Effector memory CD4-positive, alpha-beta T cell (primary cell): Measurements from ENCODE around the gene KRT8.
A peak's percentile ranks its signal among the peaks of the same experiment; 100 is the strongest.
"Not testable (repeated sequence)": the region's sequence is repeated elsewhere in the genome, so short reads cannot be mapped to it uniquely, and the experiment has no call there.

Experiments
- DNase-seq, 3 donors: peaks; one replicate each; pipeline ENCODE4 v3.0.0-alpha.2; 2020
- H3K27ac ChIP-seq: 2 replicates; pipeline ENCODE4 v1.7.0; 2013; ENCODE audit warnings: mild to moderate bottlenecking, low read length, moderate library complexity; ENCODE audit not compliant: insufficient read depth, poor library complexity, severe bottlenecking
- H3K27me3 ChIP-seq: replicated peaks from 2 replicates; pipeline ENCODE4 v1.7.0; 2013; ENCODE audit warnings: mild to moderate bottlenecking, low read length; ENCODE audit not compliant: insufficient read depth, control insufficient read depth, poor library complexity, severe bottlenecking
- H3K36me3 ChIP-seq: 2 replicates; pipeline ENCODE4 v1.7.0; 2013; ENCODE audit warnings: mild to moderate bottlenecking, low read length, moderate library complexity; ENCODE audit not compliant: control insufficient read depth, insufficient read depth
- H3K4me1 ChIP-seq: 2 replicates; pipeline ENCODE4 v1.7.0; 2013; ENCODE audit warnings: low read length, mild to moderate bottlenecking; ENCODE audit not compliant: control insufficient read depth, insufficient read depth, poor library complexity, severe bottlenecking
- H3K4me3 ChIP-seq: 2 replicates; pipeline ENCODE4 v1.7.0; 2013; ENCODE audit warnings: low read length, low read depth, mild to moderate bottlenecking; ENCODE audit not compliant: insufficient read depth, poor library complexity, severe bottlenecking
- H3K9me3 ChIP-seq: 2 replicates; pipeline ENCODE4 v1.7.0; 2013; ENCODE audit warnings: mild to moderate bottlenecking, low read length, moderate library complexity; ENCODE audit not compliant: control insufficient read depth

Gene KRT8

DNA sequence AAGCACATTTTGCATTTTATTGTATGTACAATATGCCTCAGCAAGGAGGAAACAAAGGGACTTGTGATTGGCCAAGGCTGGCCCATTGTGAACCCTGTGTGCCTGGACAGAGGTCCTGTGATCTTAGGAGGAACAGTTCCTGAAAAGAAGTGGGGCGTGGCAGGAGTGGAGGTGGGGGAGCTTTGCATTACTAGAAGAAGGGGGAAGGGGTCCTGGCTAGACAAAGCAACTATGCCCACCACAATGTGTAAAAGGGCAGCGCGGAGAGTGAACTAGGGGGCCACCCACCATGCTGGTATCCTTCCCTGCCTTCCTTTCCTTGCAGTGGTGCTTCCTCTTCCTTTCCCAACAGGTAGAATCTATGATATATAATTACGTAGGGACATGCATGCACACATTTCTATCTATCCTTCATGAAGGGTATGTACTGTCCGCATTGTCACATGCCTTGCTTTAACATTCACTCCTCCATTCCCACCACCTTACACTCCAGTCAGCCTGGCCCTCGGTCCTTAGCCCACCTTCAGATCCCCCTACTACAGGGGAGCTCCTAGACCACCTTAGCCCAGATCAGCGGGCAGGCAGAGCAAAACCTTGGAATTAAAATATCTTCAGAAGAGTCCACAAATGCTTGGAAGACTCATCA lies 12.5 kb downstream of the KRT8 start:
- H3K36me3 ChIP-seq, result no peaks in the 10 kb centered on the region
- DNase-seq, result no peak
- no peak overlapping the region for H3K27ac ChIP-seq
- H3K27me3 ChIP-seq, result no peaks in the 10 kb centered on the region
- H3K9me3 ChIP-seq, result no peaks in the 10 kb centered on the region
- no peak overlapping the region for H3K4me3 ChIP-seq
- no peaks in the 10 kb centered on the region for H3K4me1 ChIP-seq

DNA sequence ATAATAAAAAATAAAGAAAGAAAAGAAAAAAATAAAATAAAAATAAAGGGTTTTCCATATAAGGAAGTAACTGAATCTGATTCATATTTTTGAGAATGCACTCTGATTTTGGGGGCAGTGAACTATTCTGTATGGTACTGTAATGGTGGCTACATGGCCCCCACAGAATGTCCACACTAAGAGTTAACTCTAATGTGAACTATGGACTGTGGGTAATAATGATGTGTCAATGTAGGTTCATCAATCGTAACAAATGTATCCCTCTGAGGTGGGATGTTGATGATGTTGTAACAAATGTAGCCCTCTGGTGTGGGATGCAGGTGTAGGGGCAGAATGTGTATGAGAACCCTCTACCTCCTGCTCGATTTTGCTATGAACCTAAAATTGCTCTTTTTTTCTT lies 13.8 kb downstream of the KRT8 start:
- H3K27ac ChIP-seq, result no peak overlapping the region
- H3K9me3 ChIP-seq, result no peaks in the 10 kb centered on the region
- H3K36me3 ChIP-seq, result no peaks in the 10 kb centered on the region
- H3K4me1 ChIP-seq, result no peaks in the 10 kb centered on the region
- no peak for DNase-seq
- H3K27me3 ChIP-seq, result no peaks in the 10 kb centered on the region
- no peak overlapping the region for H3K4me3 ChIP-seq

DNA sequence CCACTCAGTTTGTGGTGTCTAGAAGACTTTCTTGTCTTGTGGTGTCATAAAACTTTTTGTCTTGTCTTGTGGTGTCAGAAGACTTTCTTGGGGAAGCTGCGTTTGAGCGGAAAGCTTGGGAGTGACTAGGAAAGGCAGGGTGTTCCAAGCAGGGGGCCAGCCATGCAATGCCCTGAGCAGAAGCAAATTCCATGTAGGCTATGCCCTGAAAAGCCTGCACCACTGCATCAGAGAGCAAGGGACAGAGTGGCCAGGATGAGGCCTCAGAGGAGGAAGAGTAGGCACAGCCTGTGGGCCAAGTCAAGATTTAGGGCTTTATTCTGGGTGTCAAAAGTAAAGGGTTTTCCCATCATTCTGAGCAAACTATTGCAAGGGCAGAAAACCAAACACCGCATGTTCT lies 14.5 kb downstream of the KRT8 start:
- Histone ChIP-seq H3K4me3 (no peak overlapping the region), H3K27ac (no peak overlapping the region), H3K4me1 (no peaks in the 10 kb centered on the region), H3K27me3 (no peaks in the 10 kb centered on the region), H3K9me3 (no peaks in the 10 kb centered on the region), H3K36me3 (no peaks in the 10 kb centered on the region)
- DNase-seq, result no peak

DNA sequence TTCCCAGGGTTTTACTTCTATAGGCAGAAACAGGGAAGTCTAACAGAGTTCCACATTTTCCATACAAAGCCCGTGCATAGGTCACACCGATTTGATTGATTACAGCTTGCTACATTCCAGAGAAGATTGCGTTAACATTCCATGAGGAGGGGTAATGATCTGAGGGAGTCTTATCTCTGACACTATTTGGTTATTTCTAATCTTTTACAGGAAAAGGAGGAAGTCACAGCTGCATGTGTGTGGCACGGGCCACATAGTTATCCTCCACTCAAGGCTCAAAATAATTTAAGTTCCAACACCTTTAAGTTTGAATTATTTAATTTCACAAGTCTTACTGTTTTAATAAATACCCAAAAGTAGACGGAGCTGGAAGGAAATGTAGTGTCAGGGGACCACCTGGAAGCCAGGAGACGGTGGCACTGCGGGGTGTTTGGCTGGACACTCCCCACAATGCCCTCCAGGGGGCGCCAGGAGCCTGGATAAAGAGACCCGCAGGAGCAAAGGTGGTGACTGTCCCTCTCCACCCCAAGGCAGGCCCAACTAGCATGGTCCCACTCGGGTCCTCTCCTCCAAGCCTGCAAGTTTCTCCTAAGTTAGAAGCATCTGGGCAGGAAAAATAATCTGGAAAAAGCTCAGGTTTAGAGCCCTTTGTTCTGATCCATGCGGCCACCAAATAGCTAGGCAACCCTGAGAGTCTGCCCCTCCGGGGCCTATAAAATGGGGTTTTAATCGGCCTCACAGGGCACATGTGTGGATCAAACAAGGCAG lies 20.2 kb downstream of the KRT8 start:
- DNase-seq, result peak; percentile 43 to 65 (median 50)
- no peak overlapping the region for H3K4me3 ChIP-seq

DNA sequence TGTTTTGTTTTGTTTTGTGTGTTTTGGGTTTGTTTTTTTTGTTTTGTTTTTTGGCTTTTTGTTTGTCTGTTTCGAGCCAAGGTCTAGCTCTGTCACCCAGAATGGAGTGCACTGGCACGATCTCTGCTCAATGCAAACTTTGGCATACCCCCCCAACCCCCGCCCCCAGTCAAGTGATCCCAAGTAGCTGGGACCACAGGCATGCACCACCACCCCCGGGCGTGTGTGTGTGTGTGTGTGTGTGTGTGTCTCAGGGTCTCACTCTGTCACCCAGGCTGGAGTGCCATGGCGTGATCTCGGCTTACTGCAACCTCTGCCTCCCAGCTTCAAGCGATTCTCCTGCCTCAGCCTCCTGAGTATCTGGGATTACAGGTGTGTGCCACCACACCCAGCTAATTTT lies 24.4 kb downstream of the KRT8 start:
- not testable (repeated sequence) for H3K36me3 ChIP-seq, H3K27me3 ChIP-seq, H3K4me3 ChIP-seq, H3K27ac ChIP-seq, H3K9me3 ChIP-seq, DNase-seq, H3K4me1 ChIP-seq

More for the DNA sequence above, 20.2 kb downstream of the KRT8 start:
- Histone ChIP-seq H3K36me3 (no peaks in the 10 kb centered on the region), H3K4me1 (no peaks in the 10 kb centered on the region), H3K27ac (no peak overlapping the region), H3K9me3 (no peaks in the 10 kb centered on the region), H3K27me3 (no peaks in the 10 kb centered on the region)

DNA sequence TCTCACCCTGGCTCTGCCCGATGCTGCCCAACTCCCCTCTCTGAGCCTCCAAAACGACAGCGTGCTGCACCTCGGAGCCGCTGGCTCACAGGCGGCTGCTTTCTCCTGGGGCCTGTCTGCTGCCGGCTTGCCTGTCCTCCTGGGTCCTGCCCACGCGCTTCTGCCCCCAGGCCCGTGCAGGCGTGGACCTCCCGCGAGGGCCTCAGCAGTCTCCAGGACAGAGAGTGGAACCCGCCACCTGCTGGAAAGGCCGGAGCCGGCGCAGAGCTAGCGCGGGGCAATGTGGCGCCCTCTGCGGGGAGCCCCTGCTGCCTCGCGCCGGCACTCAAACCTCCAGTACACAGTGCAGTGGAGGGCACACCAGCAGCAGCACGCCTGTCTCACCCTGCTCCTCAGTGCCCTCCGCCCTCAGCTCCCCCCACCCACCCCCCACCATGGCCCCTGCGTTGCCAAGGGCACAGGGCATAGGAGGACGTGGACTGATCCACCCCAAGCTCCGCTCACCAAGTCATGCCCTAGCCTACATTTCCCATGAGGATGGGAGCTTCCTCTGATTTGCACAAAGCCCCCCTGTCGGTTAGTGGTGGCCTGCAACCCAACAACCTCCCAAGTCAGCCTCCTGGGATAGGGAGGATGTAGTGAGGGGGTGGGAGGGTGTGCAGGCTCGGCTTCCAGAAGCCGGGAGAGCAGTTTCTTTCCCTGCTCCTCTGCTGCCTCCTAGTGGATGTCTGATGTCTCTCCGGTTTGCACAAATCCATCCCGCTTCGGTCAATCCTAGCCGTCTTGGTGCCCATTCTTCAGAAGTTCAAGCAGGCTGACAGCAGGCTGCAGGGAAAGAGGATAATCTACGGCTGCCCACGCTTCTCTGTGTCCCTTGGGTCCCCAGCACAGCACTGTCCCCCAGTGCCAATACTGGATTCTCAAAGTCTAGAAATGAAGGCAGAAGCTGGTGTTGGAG lies 25.2 kb downstream of the KRT8 start:
- DNase-seq, result peak; percentile 24 to 47 (median 35)
- H3K4me1 ChIP-seq, result no peaks in the 10 kb centered on the region
- no peaks in the 10 kb centered on the region for H3K36me3 ChIP-seq
- H3K27ac ChIP-seq, result no peak overlapping the region
- peak overlapping the region; percentile 37 for H3K4me3 ChIP-seq
- no peaks in the 10 kb centered on the region for H3K27me3 ChIP-seq
- H3K9me3 ChIP-seq, result no peaks in the 10 kb centered on the region

DNA sequence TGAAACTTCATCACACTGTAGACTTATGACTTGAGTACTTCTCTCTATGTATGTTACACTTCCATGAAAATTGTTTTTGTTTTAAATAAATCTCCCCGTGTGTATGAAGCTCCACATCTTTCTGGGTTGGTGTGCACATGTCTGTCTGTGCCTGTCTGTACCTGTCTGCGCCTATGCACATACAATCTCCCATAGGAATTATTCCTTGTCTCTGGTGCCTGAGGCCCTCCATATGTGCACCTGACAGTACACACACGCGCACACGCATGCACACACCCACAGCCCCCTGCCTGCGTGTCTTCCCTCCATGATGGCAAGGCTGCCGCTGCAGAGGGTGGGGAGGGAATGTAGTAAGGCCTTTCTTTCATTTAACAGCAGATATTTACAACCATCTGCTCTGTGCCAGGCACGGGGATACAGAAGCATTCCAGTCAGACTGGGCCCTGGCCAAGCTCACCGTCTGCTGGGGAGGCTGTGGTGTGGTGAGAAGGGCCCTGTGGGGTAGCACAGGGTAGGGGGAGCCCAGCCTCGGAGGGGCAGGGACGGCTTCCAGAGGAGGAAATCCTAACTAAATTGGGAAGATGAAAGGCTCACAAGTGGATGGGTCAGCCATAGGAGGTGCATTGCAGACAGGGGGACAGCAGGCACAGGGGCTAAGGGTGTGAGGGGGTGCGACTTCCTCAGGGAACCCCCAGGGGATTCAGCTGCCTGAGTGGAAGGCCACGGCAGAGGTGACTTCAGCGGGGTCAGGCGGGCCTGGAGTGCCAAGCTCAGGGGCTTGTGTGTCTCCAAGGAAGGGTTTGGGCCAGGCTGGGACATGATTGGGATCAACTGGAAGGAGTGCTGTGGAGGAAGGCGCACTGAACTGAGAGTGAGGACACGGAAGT lies 26.1 kb downstream of the KRT8 start:
- no peaks in the 10 kb centered on the region for H3K9me3 ChIP-seq
- H3K36me3 ChIP-seq, result no peaks in the 10 kb centered on the region
- no peak overlapping the region for H3K27ac ChIP-seq
- no peak for DNase-seq
- no peak overlapping the region for H3K4me3 ChIP-seq
- H3K4me1 ChIP-seq, result peaks cover 2% of the 10 kb centered on the region
- H3K27me3 ChIP-seq, result no peaks in the 10 kb centered on the region

DNA sequence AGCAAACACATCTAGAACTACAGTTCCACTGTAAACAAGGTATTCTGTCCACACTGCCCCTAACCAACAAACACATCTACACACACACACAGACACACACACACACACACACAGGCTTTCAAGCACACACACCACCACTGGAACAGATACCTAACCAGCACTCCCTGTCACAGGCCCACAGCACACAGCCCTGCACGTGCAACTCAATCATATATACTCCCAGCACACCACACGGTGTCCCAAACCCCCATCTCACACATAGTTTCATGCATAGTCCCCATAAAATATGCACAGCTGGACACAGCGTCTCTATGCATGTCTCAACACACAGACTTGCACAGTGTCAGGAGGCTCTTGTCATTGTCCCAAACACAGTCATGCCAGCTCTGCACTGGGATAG lies 27.6 kb downstream of the KRT8 start:
- no peak overlapping the region for H3K4me3 ChIP-seq
- no peaks in the 10 kb centered on the region for H3K36me3 ChIP-seq
- no peak overlapping the region for H3K27ac ChIP-seq
- H3K27me3 ChIP-seq, result no peaks in the 10 kb centered on the region
- no peak for DNase-seq
- peaks cover 4% of the 10 kb centered on the region for H3K4me1 ChIP-seq
- no peaks in the 10 kb centered on the region for H3K9me3 ChIP-seq

DNA sequence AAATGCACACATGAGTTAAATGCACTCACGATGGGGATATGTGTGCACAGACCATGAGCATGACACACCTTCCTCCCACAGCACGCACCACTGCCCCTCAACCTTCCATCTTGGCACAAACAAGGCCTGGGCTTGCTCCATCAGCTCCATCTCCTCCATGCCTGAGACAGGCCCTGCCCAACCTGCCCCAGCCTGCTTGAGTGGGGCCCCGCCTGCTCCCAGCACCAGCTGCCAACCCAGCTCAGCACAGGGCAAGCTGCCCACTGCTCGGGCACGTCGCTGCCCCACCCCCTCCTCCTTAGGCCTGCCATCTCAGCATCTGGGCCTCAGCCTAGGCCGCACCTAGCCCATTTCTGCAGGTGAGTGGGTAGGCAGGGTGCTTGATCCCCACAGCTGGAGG lies 28.5 kb downstream of the KRT8 start:
- DNase-seq, result no peak
- no peaks in the 10 kb centered on the region for H3K27me3 ChIP-seq
- no peaks in the 10 kb centered on the region for H3K9me3 ChIP-seq
- H3K27ac ChIP-seq, result no peak overlapping the region
- no peaks in the 10 kb centered on the region for H3K36me3 ChIP-seq
- H3K4me1 ChIP-seq, result peaks cover 4% of the 10 kb centered on the region
- H3K4me3 ChIP-seq, result no peak overlapping the region
